HepG2 (cell line): ENCODE results near the gene RPS28. TPM values are rescaled to one million over a fixed set of nuclear protein-coding genes. Genes with fewer than 3 reads are reported as not detected.
A peak's percentile ranks its signal among the peaks of the same experiment; 100 is the strongest.

Source experiments
- ATAC-seq: fragments of 200-7000 bp; cut with Tn5 transposase; 3 replicates; pipeline ENCODE4 v1.9.1; 2020; ENCODE audit warnings: mild to moderate bottlenecking, moderate library complexity
- BruUV-seq: library from RNA; stranded (reverse); fragments of 400-500 nt; replicated peaks from 2 replicates; lab custom pipeline; 2021; lab: Mats Ljungman, UMichigan
- CTCF ChIA-PET: fragments of 300-600 bp; formaldehyde crosslinking; extraction: SDS; loops from one replicate; lab custom pipeline; 2021; ENCODE audit warnings: low total read pairs, inconsistent platforms, low intra/inter-chr PET ratio; lab: Yijun Ruan, JAX
- POLR2A ChIA-PET: fragments of 350-600 bp; sonication (Branson Sonifier 250); formaldehyde crosslinking; loops from one replicate; lab custom pipeline; 2020; ENCODE audit warnings: antibody characterized with exemption, inconsistent platforms; lab: Yijun Ruan, JAX
- DNase-seq: peaks from one replicate; pipeline ENCODE4 v3.0.0-alpha.2; 2015; ENCODE audit warnings: low spot score
- FAIRE-seq: peaks from 3 replicates; lab custom pipeline; 2011; peaks lifted over from hg19 to GRCh38; lab: Jason Lieb, UNC
- H2AFZ ChIP-seq: one replicate; pipeline ENCODE4 v1.6.1; 2011; ENCODE audit warnings: low read length, inconsistent platforms
- H3K27ac ChIP-seq: fragments of 300-600 bp; 3 replicates; pipeline ENCODE4 v1.8.0; 2011; ENCODE audit warnings: mixed run types, mild to moderate bottlenecking, mixed read lengths, low read length, inconsistent platforms; ENCODE audit not compliant: insufficient read depth; ENCODE audit errors: extremely low read length
- H3K27me3 ChIP-seq, 2 experiments: fragments of 200-600 bp in 1 of 2; 2 replicates in 1 of 2; 3 replicates in 1 of 2; pipeline versions ENCODE4 v1.6.0 to v1.8.0; 2011; ENCODE audit warnings: low read length in 2 of 2, mild to moderate bottlenecking in 2 of 2, moderate library complexity in 2 of 2, inconsistent platforms in 1 of 2; ENCODE audit not compliant: insufficient read depth in 2 of 2, control insufficient read depth in 1 of 2
- H3K36me3 ChIP-seq, 2 experiments: fragments of 200-600 bp in 1 of 2; replicated peaks in 1 of 2; 2 replicates in 1 of 2; 3 replicates in 1 of 2; pipeline versions ENCODE4 v1.5.1 to v1.8.0; 2011; ENCODE audit warnings: low read length in 2 of 2, inconsistent platforms in 1 of 2; ENCODE audit not compliant: insufficient read depth in 2 of 2, control insufficient read depth in 1 of 2
- H3K4me1 ChIP-seq: 2 replicates; pipeline ENCODE4 v1.5.1; 2012; ENCODE audit warnings: low read length, inconsistent platforms; ENCODE audit not compliant: insufficient read depth
- H3K4me2 ChIP-seq: 2 replicates; pipeline ENCODE4 v1.6.0; 2011; ENCODE audit warnings: low read depth, low read length, inconsistent platforms
- H3K4me3 ChIP-seq, 3 experiments: fragments of 200-600 bp in 1 of 3; sonication (generic), shearing (Covaris generic) in 1 of 3; replicated peaks in 1 of 3; 2 replicates each; pipeline ENCODE4 v1.5.1; 2011 to 2016; ENCODE audit warnings: low read length in 3 of 3, inconsistent platforms in 2 of 3, low read depth in 2 of 3, mild to moderate bottlenecking in 2 of 3, control low read depth in 1 of 3, mixed read lengths in 1 of 3; ENCODE audit not compliant: insufficient read depth in 1 of 3
- H3K79me2 ChIP-seq: one replicate; pipeline ENCODE4 v1.6.1; 2011; ENCODE audit warnings: low read length, inconsistent platforms; ENCODE audit not compliant: insufficient read depth
- H3K9ac ChIP-seq: 2 replicates; pipeline ENCODE4 v1.6.0; 2011; ENCODE audit warnings: mild to moderate bottlenecking, low read depth, low read length, inconsistent platforms; ENCODE audit not compliant: insufficient read depth
- H3K9me3 ChIP-seq: 2 replicates; pipeline ENCODE4 v1.5.1; 2012; ENCODE audit warnings: mild to moderate bottlenecking, low read length
- H4K20me1 ChIP-seq: 2 replicates; pipeline ENCODE4 v1.6.0; 2011; ENCODE audit warnings: inconsistent platforms, mild to moderate bottlenecking, low read length, moderate library complexity; ENCODE audit not compliant: insufficient read depth
- ASH2L ChIP-seq: fragments of 300-600, 200-600 bp; sonication (generic); IDR thresholded peaks from 2 replicates; pipeline ENCODE4 v1.7.0; 2017; ENCODE audit warnings: low read depth, mild to moderate bottlenecking, moderate library complexity, mixed read lengths, low read length; ENCODE audit not compliant: insufficient read length
- GFI1 ChIP-seq: sonication (generic); formaldehyde crosslinking; IDR thresholded peaks from 2 replicates; pipeline ENCODE4 v1.5.0; 2020; ENCODE audit warnings: missing genetic modification reagents, mild to moderate bottlenecking, borderline replicate concordance
- JUNB ChIP-seq: sonication (generic); formaldehyde crosslinking; IDR thresholded peaks from 2 replicates; pipeline ENCODE4 v1.8.0; 2022; ENCODE audit warnings: missing genetic modification reagents, mild to moderate bottlenecking, borderline replicate concordance
- KLF15 ChIP-seq: sonication (generic); formaldehyde crosslinking; IDR thresholded peaks from 2 replicates; pipeline ENCODE4 v1.8.1; 2023; ENCODE audit warnings: borderline replicate concordance, mild to moderate bottlenecking, inconsistent platforms, missing genetic modification reagents, mixed read lengths
- POLR2AphosphoS5 ChIP-seq: IDR thresholded peaks from 2 replicates; pipeline ENCODE4 v1.6.1; 2012; ENCODE audit warnings: low read depth, low read length
- TBX3 ChIP-seq: fragments of 450-650 bp; IDR thresholded peaks from 2 replicates; pipeline ENCODE4 v1.6.1; 2017; ENCODE audit warnings: antibody characterized with exemption, mild to moderate bottlenecking, inconsistent platforms, borderline replicate concordance
- ZBTB38 ChIP-seq: sonication (generic); formaldehyde crosslinking; IDR thresholded peaks from 2 replicates; pipeline ENCODE4 v1.5.1; 2020; ENCODE audit warnings: mild to moderate bottlenecking, missing genetic modification reagents
- ZNF121 ChIP-seq: sonication (generic); formaldehyde crosslinking; IDR thresholded peaks from 2 replicates; pipeline ENCODE4 v1.5.0; 2020; ENCODE audit warnings: mild to moderate bottlenecking, missing genetic modification reagents
- ZNF263 ChIP-seq: sonication (generic); formaldehyde crosslinking; IDR thresholded peaks from 2 replicates; pipeline ENCODE4 v1.4.0; 2020; ENCODE audit warnings: missing genetic modification reagents
- ZNF747 ChIP-seq: sonication (generic); formaldehyde crosslinking; IDR thresholded peaks from 2 replicates; pipeline ENCODE4 v1.8.1; 2023; ENCODE audit warnings: missing genetic modification reagents, mild to moderate bottlenecking, borderline replicate concordance
- WGBS: methylation state at CpG from one replicate; pipeline ENCODE4 v1.1.6; 2017; ENCODE audit warnings: low lambda C conversion rate; 5-methylcytosine and 5-hydroxymethylcytosine counted together
- in situ Hi-C: cut with HindIII; loops from 2 replicates; pipeline ENCODE4 v1.10.0; 2017; ENCODE audit warnings: low pct_unique_long_range_greater_than_20kb; ENCODE audit not compliant: extremely low pct_ligation_motif_present
- intact Hi-C: fragments of 100-400 bp; cut with micrococcal nuclease; formaldehyde crosslinking; loops from one replicate; pipeline ENCODE4 v1.10.0; 2022; ENCODE audit not compliant: unreplicated experiment
- polyA plus RNA-seq, 8 experiments: library from polyadenylated mRNA; depleted of rRNA in 3 of 8; stranded (reverse) in 7 of 8; unstranded in 1 of 8; fragments of >200 nt; fragmentation: Illumina TruSeq in 4 of 8; extraction: Trizol in 4 of 8; gene quantifications; 2 replicates each; pipeline versions ENCODE4 v1.2.1 to v1.2.3, GENCODE V29; 2011 to 2016; ENCODE audit warnings: low read depth in 4 of 8, missing spikeins in 1 of 8, mixed read lengths in 1 of 8; ENCODE audit not compliant: insufficient read depth in 1 of 8
- total RNA-seq, 5 experiments: library from RNA; depleted of rRNA; stranded (reverse); fragments of >200 nt; fragmentation: Illumina TruSeq; extraction: Trizol; gene quantifications; 2 replicates each; pipeline ENCODE4 v1.2.3, GENCODE V29; 2016; ENCODE audit warnings: low read depth in 1 of 5

Gene RPS28
- total and polyA plus RNA-seq, 2 of the 13 experiments (the other 11 are each of a cell fraction or from before 2014, with no cell fraction given) = 281 to 545 TPM

DNA sequence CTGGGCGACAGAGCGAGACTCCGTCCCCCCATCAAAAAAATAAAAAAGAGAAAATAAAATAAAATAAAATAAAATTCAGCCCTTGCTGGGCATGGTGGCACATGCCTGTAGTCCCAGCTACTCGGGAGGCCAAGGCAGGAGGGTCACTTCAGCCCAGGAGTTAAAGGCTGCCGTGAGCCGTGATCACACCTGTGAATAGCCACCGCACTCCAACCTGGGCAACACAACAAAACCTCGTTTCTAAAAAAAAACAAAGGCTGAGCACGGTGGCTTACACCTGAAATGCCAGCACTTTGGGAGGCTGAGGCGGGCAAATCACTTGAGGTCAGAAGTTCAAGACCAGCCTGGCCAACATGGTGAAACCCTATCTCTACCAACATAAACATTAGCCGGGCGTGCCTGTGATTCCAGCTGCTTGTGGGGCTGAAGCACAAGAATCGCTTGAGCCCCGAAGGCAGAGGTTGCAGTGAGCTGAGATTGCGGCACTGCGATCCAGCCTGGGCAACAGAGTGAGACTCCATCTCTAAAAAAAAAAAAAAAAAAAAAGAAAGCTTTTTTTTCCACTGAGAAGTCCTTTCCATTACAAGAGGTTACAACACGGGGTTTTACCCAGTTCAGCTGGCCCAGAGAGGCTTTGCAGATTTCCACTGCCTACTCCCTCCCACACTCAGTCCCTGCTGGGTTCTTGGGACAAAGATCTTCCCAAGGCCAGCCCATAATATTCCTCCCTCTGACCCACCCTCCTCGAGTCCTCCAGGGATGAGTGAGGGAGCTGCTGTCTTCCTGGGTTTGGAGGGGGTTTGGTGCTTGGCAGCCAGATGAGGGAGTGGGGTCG lies 49.1 kb downstream of the RPS28 start:
- Histone ChIP-seq H3K79me2 (no peaks in the 10 kb centered on the region), H3K4me1 (peaks cover 79% of the 10 kb centered on the region), H3K27me3 (no peaks in the 10 kb centered on the region), H3K36me3 (peaks cover 0 to 5% of the 10 kb centered on the region in 2 experiments; a peak in 1 of 5 replicates), H3K9me3 (no peaks in the 10 kb centered on the region), H2AFZ (no peak overlapping the region), H3K27ac (peak overlapping the region; percentile 65), H3K4me2 (peak overlapping the region; percentile 37; the same call in 1 of the 2 replicates), H3K4me3 (no peak overlapping the region), H4K20me1 (no peaks in the 10 kb centered on the region), H3K9ac (peak overlapping the region; percentile 52; the same call in 1 of the 2 replicates)
- 71% methylated on average over 19 of the region's 19 CpGs for WGBS
- ChIA-PET POLR2A (interaction anchor here (1.2 to 1.7 kb wide), 4 partner anchors 8 to 24 kb away, joined by 3 to 6 read pairs (median 4); no protein-coding TSS in a partner anchor), CTCF (no interaction called here)
- DNase-seq (no peak), ATAC-seq (no peak), FAIRE-seq (no peak)
- in situ Hi-C loops (no loop called here), intact Hi-C loops (no loop called here)
- BruUV-seq = no TSS peak
- no peak for TF ChIP-seq KLF15
- no peak for TF ChIP-seq ZBTB38 (CRISPR knock-in tag)
- peak; percentile 33; the same call in 1 of the 2 replicates for TF ChIP-seq POLR2AphosphoS5
- TF ChIP-seq ZNF121 = 0 out of 2 replicates have a peak, but pooled peaks have one; percentile 47
- no peak for TF ChIP-seq ASH2L
- TF ChIP-seq ZNF747 (CRISPR knock-in tag) = peak; percentile 37; the same call in 1 of the 2 replicates
- no peak for TF ChIP-seq GFI1 (CRISPR knock-in tag)
- no peak for TF ChIP-seq JUNB (CRISPR knock-in tag)
- peak; percentile 95 for TF ChIP-seq ZNF263 (CRISPR knock-in tag)
- no peak for TF ChIP-seq TBX3
